ENCODE results near the gene PLCD3. TPM values are rescaled to one million over a fixed set of nuclear protein-coding genes. Genes with fewer than 3 reads are reported as not detected.

Gene PLCD3
- total RNA-seq, 4 donors from 2014 or later: 50.4 to 147 (median 81.8) TPM

- TF ChIP-seq POLR2AphosphoS5 (IDR thresholded peaks at IDR 0.05): no peak
- TF ChIP-seq CTCF (IDR thresholded peaks at IDR 0.05): no peak
- no peak for TF ChIP-seq POLR2A (IDR thresholded peaks at IDR 0.05)
- no peak for TF ChIP-seq EP300 (IDR thresholded peaks at IDR 0.05)
Observed at GRCh38 chr17:45090711-45091110, 41.6 kb downstream of the PLCD3 start.

DNA sequence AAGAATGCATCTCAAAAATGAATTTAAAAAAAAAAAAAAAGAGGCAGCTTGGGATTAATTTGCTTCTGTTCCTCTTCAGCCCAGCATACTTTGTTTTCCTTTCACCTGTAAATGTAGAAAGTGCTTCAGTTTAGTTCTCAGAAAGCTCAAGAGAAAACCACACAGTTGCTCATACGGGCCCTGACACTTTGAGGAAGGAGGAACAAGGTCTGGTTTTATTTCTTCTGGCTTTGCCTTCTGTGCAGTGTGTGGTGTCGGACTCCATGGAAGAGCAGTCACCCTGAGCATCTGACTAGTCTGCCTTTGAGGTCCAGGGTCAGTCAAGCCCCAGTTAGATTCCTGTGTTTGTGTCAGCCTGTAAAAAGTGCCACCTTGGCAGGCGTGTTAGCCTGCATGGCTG, 43.6 kb downstream of the PLCD3 start:
- TF ChIP-seq POLR2A (IDR thresholded peaks at IDR 0.05) (no peak), EP300 (IDR thresholded peaks at IDR 0.05) (no peak), POLR2AphosphoS5 (IDR thresholded peaks at IDR 0.05) (no peak)
- Histone ChIP-seq H3K36me3 (peaks cover 0 to 84% of the 10 kb centered on the region in 2 donors), H3K9me3 (no peaks in the 10 kb centered on the region), H3K4me1 (peaks cover 4 to 52% (median 19%) of the 10 kb centered on the region in 3 donors), H3K27ac (peak overlapping the region in 1 of 4 donors; percentile 41), H3K4me3 (no peak overlapping the region), H3K27me3 (no peaks in the 10 kb centered on the region)
- no peak for ATAC-seq
- WGBS, 2 donors (ENCODE audit: low coverage in 1 of 2): 63 to 93% methylated on average over 2 to 3 of the region's 3 CpGs

More at GRCh38 chr17:45090711-45091110, 41.6 kb downstream of the PLCD3 start:
- Histone ChIP-seq H3K27me3 (no peaks in the 10 kb centered on the region), H3K36me3 (peaks cover 0 to 85% of the 10 kb centered on the region in 2 donors), H3K4me1 (peaks cover 8 to 72% (median 25%) of the 10 kb centered on the region in 3 donors), H3K9me3 (no peaks in the 10 kb centered on the region), H3K4me3 (no peak overlapping the region), H3K27ac (peak overlapping the region in 3 of 4 donors; percentile 41 to 94 (median 85))
- ATAC-seq: no peak
- 93 to 100% methylated on average over 1 to 2 of the region's 3 CpGs for WGBS, 2 donors (ENCODE audit: low coverage in 1 of 2)

DNA sequence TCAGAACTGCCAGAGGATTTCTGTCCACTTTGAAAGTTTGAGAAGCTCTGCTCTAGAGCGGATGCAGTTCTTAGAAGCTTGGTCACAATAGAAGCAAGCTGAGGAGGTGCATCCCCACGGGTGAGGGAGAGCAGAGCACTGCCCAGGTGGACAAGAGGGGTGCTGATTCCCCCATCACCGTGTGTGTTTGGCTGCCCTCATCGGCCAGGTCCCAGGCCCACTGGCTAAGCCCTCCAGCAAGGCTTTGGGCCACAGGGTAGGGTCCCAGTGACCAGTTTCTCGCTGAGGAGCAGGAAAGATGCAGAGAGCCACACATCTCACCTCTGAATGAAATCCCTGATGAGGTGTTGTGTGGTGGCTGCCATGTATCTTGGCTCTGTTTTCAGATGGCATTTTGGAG, 44.3 kb downstream of the PLCD3 start:
- 48% methylated on average over 2 of the region's 5 CpGs; no CpG with 5 or more reads in 1 of the 2 donors for WGBS, 2 donors (ENCODE audit: low coverage in 1 of 2)
- TF ChIP-seq CTCF (IDR thresholded peaks at IDR 0.05) (no peak), EP300 (IDR thresholded peaks at IDR 0.05) (no peak), POLR2AphosphoS5 (IDR thresholded peaks at IDR 0.05) (no peak), POLR2A (IDR thresholded peaks at IDR 0.05) (no peak)
- ATAC-seq: no peak
- Histone ChIP-seq H3K4me1 (peaks cover 0 to 45% (median 13%) of the 10 kb centered on the region in 3 donors), H3K27ac (peak overlapping the region in 2 of 4 donors; percentile 5 to 18), H3K9me3 (no peaks in the 10 kb centered on the region), H3K27me3 (no peaks in the 10 kb centered on the region), H3K4me3 (no peak overlapping the region), H3K36me3 (peaks cover 0 to 91% of the 10 kb centered on the region in 2 donors)

DNA sequence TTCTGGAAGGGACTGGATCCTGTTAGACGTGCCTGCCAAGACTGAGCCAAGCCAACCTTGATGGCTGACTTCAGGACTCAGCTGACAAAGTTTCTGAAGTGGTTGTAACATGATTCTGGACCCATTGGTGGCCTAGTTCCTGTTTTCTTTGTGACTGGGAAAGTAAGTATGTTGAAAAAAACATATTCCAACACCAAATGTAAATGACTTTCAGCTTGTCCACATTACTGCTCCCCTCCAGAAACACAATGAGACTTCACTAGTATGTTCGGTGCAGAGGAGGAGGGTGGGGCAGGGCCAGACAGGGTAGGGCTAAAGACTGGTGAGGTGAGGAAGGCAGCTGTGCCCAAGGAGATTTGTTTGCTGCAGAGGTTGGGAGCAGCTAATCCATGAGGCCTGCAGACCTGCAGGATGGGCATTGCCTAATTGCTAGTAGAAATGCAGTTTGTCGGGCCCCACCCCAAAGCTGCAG, 44.8 kb downstream of the PLCD3 start:
- 30 to 37% methylated on average over 3 of the region's 3 CpGs for WGBS, 2 donors (ENCODE audit: low coverage in 1 of 2)
- H3K27ac ChIP-seq: peak overlapping the region in 1 of 4 donors; percentile 18

GRCh38 chr17:45086865-45087503, 45.3 kb downstream of the PLCD3 start:
- peaks cover 0 to 43% (median 5%) of the 10 kb centered on the region in 3 donors for H3K4me1 ChIP-seq
- ATAC-seq: no peak
- H3K36me3 ChIP-seq: peaks cover 0 to 99% of the 10 kb centered on the region in 2 donors
- H3K27ac ChIP-seq: peak overlapping the region in 1 of 4 donors; percentile 32
- WGBS, 2 donors (ENCODE audit: low coverage in 1 of 2): 90 to 94% methylated on average over 4 to 5 of the region's 6 CpGs
- H3K27me3 ChIP-seq: no peaks in the 10 kb centered on the region
- H3K9me3 ChIP-seq: no peaks in the 10 kb centered on the region
- no peak overlapping the region for H3K4me3 ChIP-seq
- TF ChIP-seq POLR2AphosphoS5 (IDR thresholded peaks at IDR 0.05) (no peak), EP300 (IDR thresholded peaks at IDR 0.05) (no peak), CTCF (IDR thresholded peaks at IDR 0.05) (no peak), POLR2A (IDR thresholded peaks at IDR 0.05) (no peak)

More for the DNA sequence above, 44.8 kb downstream of the PLCD3 start:
- no peak overlapping the region for H3K4me3 ChIP-seq
- TF ChIP-seq POLR2AphosphoS5 (IDR thresholded peaks at IDR 0.05) (no peak), POLR2A (IDR thresholded peaks at IDR 0.05) (no peak), EP300 (IDR thresholded peaks at IDR 0.05) (no peak), CTCF (IDR thresholded peaks at IDR 0.05) (no peak)
- H3K9me3 ChIP-seq: no peaks in the 10 kb centered on the region
- peaks cover 0 to 43% (median 11%) of the 10 kb centered on the region in 3 donors for H3K4me1 ChIP-seq
- ATAC-seq: no peak
- H3K27me3 ChIP-seq: no peaks in the 10 kb centered on the region
- peaks cover 0 to 96% of the 10 kb centered on the region in 2 donors for H3K36me3 ChIP-seq

Measured in gastroesophageal sphincter (tissue), 4 donors.